Neural cell (in vitro differentiated cells): ENCODE measurements around the gene MAMDC2. TPM values are rescaled to one million over a fixed set of nuclear protein-coding genes. Genes with fewer than 3 reads are reported as not detected.

ENCODE experiments used
- H2AFZ ChIP-seq: fragments of 200-600, 300-800 bp; sonication (generic), shearing (Covaris generic); 2 replicates; pipeline ENCODE4 v1.6.0; 2014; ENCODE audit warnings: low read depth, mild to moderate bottlenecking, antibody characterized with exemption, low read length, moderate library complexity
- H3F3A ChIP-seq: fragments of 200-600 bp; shearing (Covaris generic); 2 replicates; pipeline ENCODE4 v1.6.1; 2016; ENCODE audit warnings: mild to moderate bottlenecking, moderate library complexity, mixed read lengths, antibody characterized with exemption, low read length; ENCODE audit not compliant: insufficient read depth, poor library complexity, severe bottlenecking
- H3K27ac ChIP-seq: fragments of 200-600, 300-800 bp; sonication (generic), shearing (Covaris generic); 2 replicates; pipeline ENCODE4 v1.5.1; 2014; ENCODE audit warnings: mild to moderate bottlenecking, low read length, moderate library complexity
- H3K27me3 ChIP-seq: fragments of 300-800, 200-600 bp; sonication (generic), shearing (Covaris generic); 2 replicates; pipeline ENCODE4 v1.6.0; 2014; ENCODE audit warnings: mild to moderate bottlenecking, low read depth, low read length, moderate library complexity; ENCODE audit not compliant: insufficient read depth
- H3K36me3 ChIP-seq: fragments of 300-800, 200-600 bp; sonication (generic), shearing (Covaris generic); 2 replicates; pipeline ENCODE4 v1.5.1; 2014; ENCODE audit warnings: mild to moderate bottlenecking, antibody characterized with exemption, low read length, moderate library complexity; ENCODE audit not compliant: insufficient read depth
- H3K4me2 ChIP-seq: fragments of 300-800, 200-600 bp; sonication (generic), shearing (Covaris generic); 2 replicates; pipeline ENCODE4 v1.6.0; 2014; ENCODE audit warnings: mild to moderate bottlenecking, low read length
- H3K4me3 ChIP-seq: fragments of 300-800, 200-600 bp; sonication (generic), shearing (Covaris generic); 2 replicates; pipeline ENCODE4 v1.5.1; 2014; ENCODE audit warnings: mild to moderate bottlenecking, low read length, moderate library complexity
- H3K79me2 ChIP-seq: fragments of 200-600 bp; shearing (Covaris generic); replicated peaks from 2 replicates; pipeline ENCODE4 v1.6.0; 2014; ENCODE audit warnings: mild to moderate bottlenecking, low read length, moderate library complexity; ENCODE audit not compliant: insufficient read depth
- H3K9ac ChIP-seq: fragments of 300-800, 200-600 bp; sonication (generic), shearing (Covaris generic); 2 replicates; pipeline ENCODE4 v1.6.1; 2016; ENCODE audit warnings: mild to moderate bottlenecking, low read length, mixed read lengths
- H3K9me2 ChIP-seq: fragments of 200-600 bp; shearing (Covaris generic); 2 replicates; pipeline ENCODE4 v1.6.1; 2016; ENCODE audit warnings: mild to moderate bottlenecking, low read length, mixed read lengths; ENCODE audit not compliant: insufficient read depth
- H3K9me3 ChIP-seq: fragments of 200-600, 300-800 bp; sonication (generic), shearing (Covaris generic); 2 replicates; pipeline ENCODE4 v1.6.1; 2016; ENCODE audit warnings: mild to moderate bottlenecking, mixed run types, low read length, moderate library complexity, mixed read lengths
- H4K20me1 ChIP-seq: fragments of 200-600 bp; shearing (Covaris generic); 2 replicates; pipeline ENCODE4 v1.6.1; 2016; ENCODE audit warnings: mild to moderate bottlenecking, mixed run types; ENCODE audit not compliant: insufficient read depth
- CTCF ChIP-seq: fragments of 450-650 bp; IDR thresholded peaks from 2 replicates; pipeline ENCODE4 v1.5.1; 2014; ENCODE audit warnings: antibody characterized with exemption, mild to moderate bottlenecking, moderate library complexity; ENCODE audit not compliant: poor library complexity, severe bottlenecking
- EP300 ChIP-seq: fragments of 450-650 bp; conservative IDR thresholded peaks from 2 replicates; pipeline ENCODE4 v1.6.1; 2014; ENCODE audit warnings: antibody characterized with exemption, mild to moderate bottlenecking, moderate library complexity; ENCODE audit not compliant: poor library complexity, severe bottlenecking
- EZH2 ChIP-seq: fragments of 200-600, 300-800 bp; shearing (Covaris generic), sonication (generic); IDR thresholded peaks from 2 replicates; pipeline ENCODE4 v1.6.1; 2014; ENCODE audit warnings: antibody characterized with exemption, low read length, borderline replicate concordance, mild to moderate bottlenecking; ENCODE audit not compliant: insufficient read depth, poor library complexity, severe bottlenecking
- MXI1 ChIP-seq: fragments of 450-650 bp; conservative IDR thresholded peaks from 2 replicates; pipeline ENCODE4 v1.6.1; 2014; ENCODE audit warnings: antibody characterized with exemption, mild to moderate bottlenecking; ENCODE audit not compliant: poor library complexity, severe bottlenecking
- POLR2AphosphoS5 ChIP-seq: IDR thresholded peaks from 2 replicates; pipeline ENCODE4 v1.6.1; 2012
- RAD21 ChIP-seq: fragments of 450-650 bp; conservative IDR thresholded peaks from 2 replicates; pipeline ENCODE4 v1.6.1; 2014; ENCODE audit warnings: antibody characterized with exemption, mild to moderate bottlenecking, moderate library complexity
- SMC3 ChIP-seq: fragments of 450-650 bp; conservative IDR thresholded peaks from 2 replicates; pipeline ENCODE4 v1.6.1; 2014; ENCODE audit warnings: antibody characterized with exemption, mild to moderate bottlenecking, moderate library complexity; ENCODE audit not compliant: poor library complexity
- TAF1 ChIP-seq: IDR thresholded peaks from 2 replicates; pipeline ENCODE4 v1.6.1; 2012; ENCODE audit warnings: low read depth
- polyA plus RNA-seq: library from polyadenylated mRNA; depleted of rRNA; stranded (reverse); fragments of >200 nt; gene quantifications from 2 replicates; pipeline ENCODE4 v1.2.3, GENCODE V29; 2014
- TF ChIP-seq, protein P1 (sequence below): IDR thresholded peaks from 2 replicates; pipeline ENCODE4 v1.6.1; 2012; ENCODE audit warnings: borderline replicate concordance

MAMDC2 gene
- polyA plus RNA-seq, 1 donor from 2014 or later, result 0.30 TPM

DNA sequence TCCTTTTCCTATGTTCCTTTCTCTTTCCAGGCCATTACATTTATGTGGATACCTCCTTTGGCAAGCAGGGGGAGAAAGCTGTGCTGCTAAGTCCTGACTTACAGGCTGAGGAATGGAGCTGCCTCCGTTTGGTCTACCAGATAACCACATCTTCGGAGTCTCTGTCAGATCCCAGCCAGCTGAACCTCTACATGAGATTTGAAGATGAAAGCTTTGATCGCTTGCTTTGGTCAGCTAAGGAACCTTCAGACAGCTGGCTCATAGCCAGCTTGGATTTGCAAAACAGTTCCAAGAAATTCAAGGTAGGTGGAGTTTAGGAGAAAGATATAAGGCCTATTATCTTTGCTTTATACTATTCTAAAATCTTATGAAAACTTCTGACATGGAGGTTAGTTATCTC is 64.5 kb downstream of the MAMDC2 start:
- Histone ChIP-seq H2AFZ (no peak overlapping the region), H4K20me1 (no peaks in the 10 kb centered on the region), H3K4me3 (no peak overlapping the region), H3K27ac (no peak overlapping the region), H3K4me2 (no peak overlapping the region), H3K9ac (no peak overlapping the region), H3K27me3 (no peaks in the 10 kb centered on the region), H3K79me2 (no peaks in the 10 kb centered on the region), H3F3A (no peaks in the 10 kb centered on the region), H3K9me3 (no peaks in the 10 kb centered on the region), H3K36me3 (no peaks in the 10 kb centered on the region), H3K9me2 (no peaks in the 10 kb centered on the region)
- TF ChIP-seq TAF1, result no peak
- TF ChIP-seq POLR2AphosphoS5, result no peak
- TF ChIP-seq SMC3, result no peak
- TF ChIP-seq, protein P1, sequence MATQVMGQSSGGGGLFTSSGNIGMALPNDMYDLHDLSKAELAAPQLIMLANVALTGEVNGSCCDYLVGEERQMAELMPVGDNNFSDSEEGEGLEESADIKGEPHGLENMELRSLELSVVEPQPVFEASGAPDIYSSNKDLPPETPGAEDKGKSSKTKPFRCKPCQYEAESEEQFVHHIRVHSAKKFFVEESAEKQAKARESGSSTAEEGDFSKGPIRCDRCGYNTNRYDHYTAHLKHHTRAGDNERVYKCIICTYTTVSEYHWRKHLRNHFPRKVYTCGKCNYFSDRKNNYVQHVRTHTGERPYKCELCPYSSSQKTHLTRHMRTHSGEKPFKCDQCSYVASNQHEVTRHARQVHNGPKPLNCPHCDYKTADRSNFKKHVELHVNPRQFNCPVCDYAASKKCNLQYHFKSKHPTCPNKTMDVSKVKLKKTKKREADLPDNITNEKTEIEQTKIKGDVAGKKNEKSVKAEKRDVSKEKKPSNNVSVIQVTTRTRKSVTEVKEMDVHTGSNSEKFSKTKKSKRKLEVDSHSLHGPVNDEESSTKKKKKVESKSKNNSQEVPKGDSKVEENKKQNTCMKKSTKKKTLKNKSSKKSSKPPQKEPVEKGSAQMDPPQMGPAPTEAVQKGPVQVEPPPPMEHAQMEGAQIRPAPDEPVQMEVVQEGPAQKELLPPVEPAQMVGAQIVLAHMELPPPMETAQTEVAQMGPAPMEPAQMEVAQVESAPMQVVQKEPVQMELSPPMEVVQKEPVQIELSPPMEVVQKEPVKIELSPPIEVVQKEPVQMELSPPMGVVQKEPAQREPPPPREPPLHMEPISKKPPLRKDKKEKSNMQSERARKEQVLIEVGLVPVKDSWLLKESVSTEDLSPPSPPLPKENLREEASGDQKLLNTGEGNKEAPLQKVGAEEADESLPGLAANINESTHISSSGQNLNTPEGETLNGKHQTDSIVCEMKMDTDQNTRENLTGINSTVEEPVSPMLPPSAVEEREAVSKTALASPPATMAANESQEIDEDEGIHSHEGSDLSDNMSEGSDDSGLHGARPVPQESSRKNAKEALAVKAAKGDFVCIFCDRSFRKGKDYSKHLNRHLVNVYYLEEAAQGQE, result no peak
- TF ChIP-seq EZH2, result no peak
- no peak for TF ChIP-seq EP300
- no peak for TF ChIP-seq MXI1
- TF ChIP-seq CTCF, result no peak
- TF ChIP-seq RAD21, result no peak

- H3K27ac ChIP-seq, result no peak overlapping the region
- H3K9ac ChIP-seq, result no peak overlapping the region
Observed at GRCh38 chr9:70110194-70111041, 66.8 kb downstream of the MAMDC2 start.

More at GRCh38 chr9:70110194-70111041, 66.8 kb downstream of the MAMDC2 start:
- no peak overlapping the region for H3K4me3 ChIP-seq
- H3K9me2 ChIP-seq, result no peaks in the 10 kb centered on the region
- H3F3A ChIP-seq, result no peaks in the 10 kb centered on the region
- no peaks in the 10 kb centered on the region for H3K36me3 ChIP-seq
- no peaks in the 10 kb centered on the region for H3K9me3 ChIP-seq
- no peak overlapping the region for H3K4me2 ChIP-seq
- H3K79me2 ChIP-seq, result no peaks in the 10 kb centered on the region
- no peak overlapping the region for H2AFZ ChIP-seq
- TF ChIP-seq MXI1, result no peak
- TF ChIP-seq POLR2AphosphoS5, result no peak
- TF ChIP-seq RAD21, result no peak
- TF ChIP-seq SMC3, result no peak
- TF ChIP-seq, protein P1, result no peak
- no peak for TF ChIP-seq TAF1
- TF ChIP-seq CTCF, result no peak
- no peak for TF ChIP-seq EP300
- TF ChIP-seq EZH2, result no peak
- H4K20me1 ChIP-seq, result no peaks in the 10 kb centered on the region
- H3K27me3 ChIP-seq, result no peaks in the 10 kb centered on the region
